A549 treated with ZK216348 at 1 μM for 4 hours (cell line): ENCODE measurements around the gene ARID4B. TPM values are rescaled to one million over a fixed set of nuclear protein-coding genes. Genes with fewer than 3 reads are reported as not detected.

Experiments
- total RNA-seq: library from RNA; stranded (reverse); fragments of 200-300 nt; extraction: Qiagen RNA extraction; gene quantifications from 5 replicates; pipeline ENCODE4 v1.2.3, GENCODE V29; 2022; ENCODE audit warnings: low read depth

ARID4B gene, protein sequence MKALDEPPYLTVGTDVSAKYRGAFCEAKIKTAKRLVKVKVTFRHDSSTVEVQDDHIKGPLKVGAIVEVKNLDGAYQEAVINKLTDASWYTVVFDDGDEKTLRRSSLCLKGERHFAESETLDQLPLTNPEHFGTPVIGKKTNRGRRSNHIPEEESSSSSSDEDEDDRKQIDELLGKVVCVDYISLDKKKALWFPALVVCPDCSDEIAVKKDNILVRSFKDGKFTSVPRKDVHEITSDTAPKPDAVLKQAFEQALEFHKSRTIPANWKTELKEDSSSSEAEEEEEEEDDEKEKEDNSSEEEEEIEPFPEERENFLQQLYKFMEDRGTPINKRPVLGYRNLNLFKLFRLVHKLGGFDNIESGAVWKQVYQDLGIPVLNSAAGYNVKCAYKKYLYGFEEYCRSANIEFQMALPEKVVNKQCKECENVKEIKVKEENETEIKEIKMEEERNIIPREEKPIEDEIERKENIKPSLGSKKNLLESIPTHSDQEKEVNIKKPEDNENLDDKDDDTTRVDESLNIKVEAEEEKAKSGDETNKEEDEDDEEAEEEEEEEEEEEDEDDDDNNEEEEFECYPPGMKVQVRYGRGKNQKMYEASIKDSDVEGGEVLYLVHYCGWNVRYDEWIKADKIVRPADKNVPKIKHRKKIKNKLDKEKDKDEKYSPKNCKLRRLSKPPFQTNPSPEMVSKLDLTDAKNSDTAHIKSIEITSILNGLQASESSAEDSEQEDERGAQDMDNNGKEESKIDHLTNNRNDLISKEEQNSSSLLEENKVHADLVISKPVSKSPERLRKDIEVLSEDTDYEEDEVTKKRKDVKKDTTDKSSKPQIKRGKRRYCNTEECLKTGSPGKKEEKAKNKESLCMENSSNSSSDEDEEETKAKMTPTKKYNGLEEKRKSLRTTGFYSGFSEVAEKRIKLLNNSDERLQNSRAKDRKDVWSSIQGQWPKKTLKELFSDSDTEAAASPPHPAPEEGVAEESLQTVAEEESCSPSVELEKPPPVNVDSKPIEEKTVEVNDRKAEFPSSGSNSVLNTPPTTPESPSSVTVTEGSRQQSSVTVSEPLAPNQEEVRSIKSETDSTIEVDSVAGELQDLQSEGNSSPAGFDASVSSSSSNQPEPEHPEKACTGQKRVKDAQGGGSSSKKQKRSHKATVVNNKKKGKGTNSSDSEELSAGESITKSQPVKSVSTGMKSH (N-terminal part only)
- 12.4 to 24.7 TPM (median 15.2 TPM) in 5 replicates for total RNA-seq

DNA sequence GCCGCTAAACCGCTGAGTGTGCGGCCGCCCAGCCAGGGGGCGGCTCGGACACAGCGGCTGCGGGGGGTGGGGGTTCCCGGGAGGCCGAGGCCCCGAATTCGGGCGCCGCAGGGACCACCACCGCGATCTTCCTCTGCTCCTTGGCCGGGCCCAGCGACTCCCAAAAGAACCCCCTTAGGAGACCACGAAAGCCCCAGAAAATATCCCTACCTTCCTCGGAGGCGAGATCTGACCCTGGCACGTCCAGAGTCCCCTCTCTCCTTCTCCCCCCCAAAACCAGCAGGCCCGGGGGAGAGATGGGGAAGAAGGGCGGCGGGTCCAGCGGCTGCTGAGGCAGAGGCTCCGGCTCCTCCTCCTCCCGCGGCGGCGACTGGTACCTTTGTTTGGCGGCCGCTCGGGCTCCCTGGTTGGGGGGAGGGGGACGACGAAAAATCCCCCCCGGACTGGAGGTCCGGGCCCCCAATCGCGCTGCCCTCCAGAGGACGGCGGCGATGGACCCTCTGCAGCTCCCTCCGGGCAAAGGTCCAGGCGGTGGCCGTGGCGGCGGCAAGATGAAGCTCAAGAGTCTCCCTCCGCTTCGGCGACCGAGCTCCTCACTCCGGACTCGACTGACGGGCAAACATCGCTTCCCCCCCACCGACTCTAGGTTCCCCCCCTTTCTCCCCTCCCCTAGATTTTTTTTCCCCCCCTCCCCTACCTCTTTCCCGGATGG, at the start of gene ARID4B:
Gene ARID4B (minus strand): TSS at position 621 of the 712 bp plus-strand sequence. CDS start 1,260 bp downstream, outside the sequence.

GRCh38 chr1:235367000-235367908, 39.3 kb upstream of the ARID4B start, which contains the start of gene TBCE:
Gene TBCE, plus strand, starts transcription at chr1:235367427. Its CDS starts 12,623 bp downstream, at chr1:235380050.

DNA sequence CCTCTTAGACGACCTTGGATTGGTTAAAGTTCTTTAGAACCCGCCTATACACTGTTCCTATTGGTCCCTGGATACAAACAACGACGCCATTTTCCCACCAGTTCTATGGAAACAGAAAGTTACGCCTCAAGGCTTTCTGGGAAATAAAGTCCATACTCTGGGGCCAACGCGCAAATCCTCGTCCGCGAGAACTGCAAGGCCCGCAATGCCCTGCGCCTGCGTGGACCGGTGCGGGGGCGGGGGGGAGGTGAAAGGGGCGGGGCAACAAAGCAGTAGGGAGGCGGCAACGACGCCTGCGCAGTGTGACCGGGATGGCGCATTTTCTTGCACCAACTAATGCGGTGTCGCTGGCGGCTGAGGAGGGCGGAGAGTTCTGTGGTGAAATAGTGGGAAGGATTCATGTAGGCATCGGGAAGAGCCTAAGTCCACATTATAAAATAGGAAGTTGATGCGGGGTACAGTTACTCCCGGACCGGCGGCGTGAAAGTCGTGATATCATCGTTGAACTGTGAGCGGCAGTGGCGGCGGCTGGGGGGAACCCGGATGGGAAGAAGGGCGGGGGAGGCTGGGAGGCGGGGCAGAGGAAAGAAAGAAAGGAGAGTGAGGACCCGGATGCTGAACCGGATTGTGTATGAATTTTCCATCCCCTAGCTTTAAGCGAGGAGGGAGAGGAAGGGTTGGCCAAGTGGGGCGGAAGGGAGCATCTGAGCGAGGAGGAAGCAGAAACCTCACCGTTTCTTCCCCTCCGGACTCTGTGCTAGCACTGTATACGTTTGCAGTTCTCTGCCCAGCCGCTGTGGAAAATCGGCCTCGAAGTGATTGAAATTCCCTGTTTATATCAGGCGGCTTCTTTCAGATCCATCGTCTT, 526 bp upstream of the ARID4B start, which contains the start of gene GGPS1:
Gene GGPS1 (plus strand): TSS at position 300 of the 868 bp plus-strand sequence. CDS start 6,695 bp downstream, outside the sequence.

GRCh38 chr1:235160957-235161684, 166.9 kb downstream of the ARID4B start, which contains the start of gene RBM34:
Gene RBM34, minus strand, starts transcription at chr1:235161250. Its CDS starts 24 bp downstream, at chr1:235161226.

DNA sequence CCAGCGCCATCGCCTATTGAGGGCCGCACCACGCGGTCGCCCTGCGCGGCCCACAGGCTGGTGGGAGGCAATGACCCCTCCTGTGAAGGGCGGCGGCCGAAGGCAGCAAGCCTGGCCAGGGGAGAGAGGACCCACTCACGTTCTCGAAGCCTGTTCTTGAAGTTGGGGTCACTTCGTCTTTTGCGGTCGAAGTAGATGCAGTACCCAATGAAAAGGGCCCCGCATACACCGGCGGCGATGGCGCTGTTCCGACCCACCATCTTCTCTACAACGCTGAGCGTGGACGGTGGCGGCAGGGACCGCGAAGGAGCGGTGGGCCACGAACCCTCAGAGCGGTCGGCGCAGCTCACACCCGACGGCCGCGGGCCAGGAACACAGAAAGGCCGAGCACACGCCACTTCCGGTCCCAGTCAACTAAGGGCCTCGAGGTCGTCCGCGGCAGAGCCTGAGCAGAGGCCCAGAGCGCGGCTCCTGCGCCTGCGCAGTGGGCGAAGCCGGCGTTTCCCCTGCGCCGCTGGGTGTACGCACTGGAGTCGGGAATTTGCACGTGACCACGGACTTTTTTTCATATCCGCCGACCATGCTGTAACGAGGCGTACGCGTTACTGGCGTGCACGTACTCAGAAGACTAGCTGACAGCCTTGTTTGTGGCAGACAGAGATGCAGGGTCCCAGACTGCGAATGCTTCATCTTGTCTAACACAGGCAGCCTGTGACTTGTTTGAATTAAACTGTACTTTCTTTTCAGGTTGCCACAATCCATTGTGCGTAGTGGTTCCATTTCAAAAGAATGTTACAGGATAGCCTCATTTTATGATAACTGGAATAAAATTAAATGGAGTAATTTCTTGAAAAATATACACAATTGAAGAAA, 199.3 kb downstream of the ARID4B start, which contains the start of gene TOMM20:
Gene TOMM20 (minus strand): TSS at position 382 of the 873 bp plus-strand sequence. CDS start 122 bp downstream, at position 260.

Other genes with a start within 250 kb of the ARID4B start
- gene TOMM20, start 199.3 kb downstream of the ARID4B start, total RNA-seq, result 85.6 to 124 TPM (median 106 TPM) in 5 replicates
- gene RBM34, start 166.9 kb downstream of the ARID4B start, total RNA-seq, result 54.1 to 74.8 TPM (median 64.5 TPM) in 5 replicates
- 14.8 to 30.9 TPM (median 18.1 TPM) in 5 replicates for gene GGPS1, start 391 bp upstream of the ARID4B start, total RNA-seq
- 38.8 to 58.3 TPM (median 42.3 TPM) in 5 replicates for gene TBCE, start 39.2 kb upstream of the ARID4B start, total RNA-seq
- gene B3GALNT2, start 176.3 kb upstream of the ARID4B start, total RNA-seq, result 15.1 to 19.9 TPM (median 18.2 TPM) in 5 replicates